ENCODE measurements around the gene C11orf65.
A peak's percentile ranks its signal among the peaks of the same experiment; 100 is the strongest.

Gene C11orf65
- total RNA-seq, result 0.22 to 0.77 (median 0.28) reads per million in 3 experiments

GRCh38 chr11:108467091-108467823 lies at the start of gene C11orf65:
Gene C11orf65 (minus strand): TSS chr11:108467529. CDS start chr11:108461559, 5,970 bp downstream.
- peak; percentile 96 for DNase-seq

- DNase-seq, result no peak
Measured at GRCh38 chr11:108516125-108516524, 48.8 kb upstream of the C11orf65 start.

- no peak for DNase-seq
Measured at GRCh38 chr11:108512708-108513107, 45.4 kb upstream of the C11orf65 start.

GRCh38 chr11:108511851-108512474 lies 44.6 kb upstream of the C11orf65 start:
- DNase-seq, result no peak

- DNase-seq, result no peak
Measured at GRCh38 chr11:108508653-108509593, 41.6 kb upstream of the C11orf65 start.

GRCh38 chr11:108501396-108501795 lies 34.1 kb upstream of the C11orf65 start:
- DNase-seq, result no peak

GRCh38 chr11:108500721-108501120 lies 33.4 kb upstream of the C11orf65 start:
- no peak for DNase-seq

GRCh38 chr11:108500169-108500568 lies 32.8 kb upstream of the C11orf65 start:
- no peak for DNase-seq

GRCh38 chr11:108498816-108499408 lies 31.6 kb upstream of the C11orf65 start:
- no peak for DNase-seq

GRCh38 chr11:108498046-108498815 lies 30.9 kb upstream of the C11orf65 start, which contains the start of gene POGLUT3:
Gene POGLUT3 (minus strand): TSS chr11:108498384. CDS start chr11:108498366, 18 bp downstream.
- peak; percentile 44 for DNase-seq

- DNase-seq, result peak; percentile 75
Measured at GRCh38 chr11:108497317-108498045, 30.2 kb upstream of the C11orf65 start.

- DNase-seq, result no peak
Measured at GRCh38 chr11:108496643-108497256, 29.4 kb upstream of the C11orf65 start.

GRCh38 chr11:108495326-108495725 lies 28.0 kb upstream of the C11orf65 start:
- DNase-seq, result no peak

GRCh38 chr11:108494182-108494581 lies 26.9 kb upstream of the C11orf65 start:
- no peak for DNase-seq

GRCh38 chr11:108491936-108492335 lies 24.6 kb upstream of the C11orf65 start:
- no peak for DNase-seq

GRCh38 chr11:108486828-108487227 lies 19.5 kb upstream of the C11orf65 start:
- no peak for DNase-seq

- DNase-seq, result no peak
Measured at GRCh38 chr11:108486331-108486730, 19.0 kb upstream of the C11orf65 start.

GRCh38 chr11:108483163-108483562 lies 15.8 kb upstream of the C11orf65 start:
- DNase-seq, result no peak

- DNase-seq, result no peak
Measured at GRCh38 chr11:108474664-108475463, 7.5 kb upstream of the C11orf65 start.

GRCh38 chr11:108472681-108473080 lies 5.4 kb upstream of the C11orf65 start:
- no peak for DNase-seq

All from central memory CD4-positive, alpha-beta T cell (primary cell).